Heart left ventricle (tissue), 16 donors: Measurements from ENCODE around the gene ACAA1. TPM values are rescaled to one million over a fixed set of nuclear protein-coding genes. Genes with fewer than 3 reads are reported as not detected.
A peak's percentile ranks its signal among the peaks of the same experiment; 100 is the strongest.

ENCODE experiments used
- ATAC-seq, 4 donors: fragments of 200-7000 bp; cut with Tn5 transposase; one replicate each; pipeline ENCODE4 v1.9.1; 2020 to 2022; ENCODE audit warnings: moderate library complexity in 4 of 4, mild to moderate bottlenecking in 3 of 4, moderate number of reproducible peaks in 1 of 4
- DNase-seq, 5 donors: peaks; one replicate each; pipeline ENCODE4 v3.0.0-alpha.2; 2020
- H3K27ac ChIP-seq, 12 donors: fragments of 200-600 bp; sonication (generic) in 4 of 12; one replicate each; pipeline versions ENCODE4 v1.5.0 to v1.8.0; 2016 to 2022; ENCODE audit warnings: mild to moderate bottlenecking in 2 of 12
- H3K27me3 ChIP-seq, 9 donors: fragments of 200-600 bp; sonication (generic) in 2 of 9; one replicate each; pipeline versions ENCODE4 v1.5.1 to v1.8.0; 2016 to 2022; ENCODE audit warnings: mild to moderate bottlenecking in 3 of 9
- H3K36me3 ChIP-seq, 9 donors: fragments of 200-600 bp; sonication (generic) in 2 of 9; one replicate each; pipeline versions ENCODE4 v1.5.0 to v1.8.0; 2018 to 2022; ENCODE audit warnings: mild to moderate bottlenecking in 2 of 9
- H3K4me1 ChIP-seq, 12 donors: fragments of 200-600 bp; sonication (generic) in 4 of 12; one replicate each; pipeline versions ENCODE4 v1.5.0 to v1.8.0; 2016 to 2022; ENCODE audit warnings: mild to moderate bottlenecking in 3 of 12
- H3K4me3 ChIP-seq, 12 donors: fragments of 200-600 bp; sonication (generic) in 4 of 12; one replicate each; pipeline versions ENCODE4 v1.5.0 to v1.8.0; 2017 to 2022; ENCODE audit warnings: mild to moderate bottlenecking in 9 of 12, moderate library complexity in 4 of 12
- H3K9me3 ChIP-seq, 12 donors: fragments of 200-600 bp; sonication (generic) in 4 of 12; one replicate each; pipeline versions ENCODE4 v1.5.0 to v1.8.0; 2016 to 2022; ENCODE audit warnings: mild to moderate bottlenecking in 1 of 12
- POLR2A ChIP-seq, 2 donors: fragments of 450-650 bp; IDR thresholded peaks; one replicate each; pipeline ENCODE4 v1.6.1; 2017; ENCODE audit warnings: antibody characterized with exemption in 2 of 2, mild to moderate bottlenecking in 2 of 2, moderate library complexity in 2 of 2
- WGBS, 4 donors: extraction: QIAGEN DNeasy Blood & Tissue Kit in 2 of 4; methylation state at CpG; one replicate each; pipeline versions ENCODE4 v1.1.5 to v1.1.7; 2013 to 2018; 5-methylcytosine and 5-hydroxymethylcytosine counted together
- intact Hi-C, 10 donors: fragments of 100-400 bp; cut with DNase I; formaldehyde crosslinking; loops; one replicate each; pipeline versions ENCODE4 v1.11.1 to v1.14.2; 2022
- polyA plus RNA-seq, 2 donors: library from polyadenylated mRNA; stranded (reverse); fragments of 200-250 nt; gene quantifications; one replicate each; pipeline ENCODE4 v1.2.3, GENCODE V29; 2013
- total RNA-seq, 9 donors: library from RNA; depleted of rRNA in 2 of 9; stranded (reverse); fragments of >200 nt in 2 of 9; fragmentation: NEBNext Ultra II Directional in 3 of 9; extraction: Animal tissue kit (Norgen Biotek cat#: 25700) in 3 of 9; gene quantifications; one replicate each; pipeline versions ENCODE4 v1.1.0 to v1.2.4, GENCODE V29; 2016 to 2023
- TF ChIP-seq, protein P1 (sequence below), 12 donors: fragments of 200-600 bp; sonication (generic) in 4 of 12; IDR thresholded peaks; one replicate each; pipeline versions ENCODE4 v1.5.0 to v1.8.0; 2018 to 2022; ENCODE audit warnings: antibody characterized with exemption in 12 of 12, mild to moderate bottlenecking in 5 of 12
- donor health status: ischemic (EF 13 %, LVEDD 7.1; RV severe dilation, severe dysfunction).
- donor health status: healthy with polysubstance abuse.
- donor health status: DM: no; HTN: yes; CAD: no.
- donor health status: DM: no; HTN: no; CAD: no.
- donor health status: ischemic (EF 25% LVEDD 6.9; RV normal size, moderate dysfunction).
- donor health status: ischemic (EF 25% LVEDD 5.7; RV mildly dilated, moderate dysfunction).
- donor health status: healthy.
- donor health status: DM: yes; HTN: yes; CAD: no.
- donor health status: ischemic (EF 35%, LVEDD 5.7; RV mildly dilated, moderate dysfunction).
- donor health status: nonischemic (EF 11% LVEDD 7.7; RV severe dilation, severe dysfunction).
- donor health status: DM: yes; HTN: yes; CAD: no.
- donor health status: PGD.
- donor health status: ischemic (EF 29% LVEDD 5.4; RV normal size, mild dysfunction).
- donor health status: nonischemic (EF 23%, LVEDD 6.1; RV moderate dilation, normal function).

The ACAA1 gene
- total and polyA plus RNA-seq, 11 donors, result 62.7 to 139 (median 105) TPM

GRCh38 chr3:38157595-38157994, 20.7 kb upstream of the ACAA1 start:
- intact Hi-C loops, result no loop called here
- TF ChIP-seq, protein P1, sequence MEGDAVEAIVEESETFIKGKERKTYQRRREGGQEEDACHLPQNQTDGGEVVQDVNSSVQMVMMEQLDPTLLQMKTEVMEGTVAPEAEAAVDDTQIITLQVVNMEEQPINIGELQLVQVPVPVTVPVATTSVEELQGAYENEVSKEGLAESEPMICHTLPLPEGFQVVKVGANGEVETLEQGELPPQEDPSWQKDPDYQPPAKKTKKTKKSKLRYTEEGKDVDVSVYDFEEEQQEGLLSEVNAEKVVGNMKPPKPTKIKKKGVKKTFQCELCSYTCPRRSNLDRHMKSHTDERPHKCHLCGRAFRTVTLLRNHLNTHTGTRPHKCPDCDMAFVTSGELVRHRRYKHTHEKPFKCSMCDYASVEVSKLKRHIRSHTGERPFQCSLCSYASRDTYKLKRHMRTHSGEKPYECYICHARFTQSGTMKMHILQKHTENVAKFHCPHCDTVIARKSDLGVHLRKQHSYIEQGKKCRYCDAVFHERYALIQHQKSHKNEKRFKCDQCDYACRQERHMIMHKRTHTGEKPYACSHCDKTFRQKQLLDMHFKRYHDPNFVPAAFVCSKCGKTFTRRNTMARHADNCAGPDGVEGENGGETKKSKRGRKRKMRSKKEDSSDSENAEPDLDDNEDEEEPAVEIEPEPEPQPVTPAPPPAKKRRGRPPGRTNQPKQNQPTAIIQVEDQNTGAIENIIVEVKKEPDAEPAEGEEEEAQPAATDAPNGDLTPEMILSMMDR (IDR thresholded peaks at IDR 0.05), result no peak
- TF ChIP-seq POLR2A (IDR thresholded peaks at IDR 0.05), result no peak
- H3K9me3 ChIP-seq, result no peaks in the 10 kb centered on the region

DNA sequence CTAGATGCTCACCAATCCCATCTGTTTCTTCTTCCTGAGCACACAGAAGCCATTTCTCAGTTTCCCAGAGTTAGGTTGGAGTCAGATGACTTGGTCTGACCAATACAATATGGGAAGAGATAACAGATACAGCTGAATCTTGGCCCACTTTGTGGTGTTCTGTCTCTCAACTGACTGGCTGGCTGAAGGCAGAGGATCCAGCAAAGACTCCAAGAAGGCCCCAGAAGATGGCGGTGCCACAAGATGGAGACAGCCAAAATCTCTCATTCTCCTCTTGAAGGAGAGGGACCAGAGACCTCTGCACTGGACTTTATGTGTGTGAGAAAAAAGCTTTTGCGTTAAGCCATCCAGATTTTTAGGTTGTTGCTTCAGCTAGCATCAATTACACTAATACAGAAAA, 20.2 kb upstream of the ACAA1 start:
- Histone ChIP-seq H3K27ac (no peak overlapping the region), H3K9me3 (no peaks in the 10 kb centered on the region), H3K36me3 (no peaks in the 10 kb centered on the region), H3K4me1 (peaks cover 0 to 25% (median 0%) of the 10 kb centered on the region in 12 donors), H3K27me3 (no peaks in the 10 kb centered on the region), H3K4me3 (no peak overlapping the region)
- TF ChIP-seq POLR2A (IDR thresholded peaks at IDR 0.05), result no peak
- TF ChIP-seq, protein P1 (IDR thresholded peaks at IDR 0.05), result no peak
- no peak for ATAC-seq
- no peak for DNase-seq
- intact Hi-C loops, result no loop called here
- WGBS, 4 donors, result 95 to 99% (median 96%) methylated on average over 2 of the region's 2 CpGs

More at GRCh38 chr3:38157595-38157994, 20.7 kb upstream of the ACAA1 start:
- Histone ChIP-seq H3K27me3 (no peaks in the 10 kb centered on the region), H3K36me3 (no peaks in the 10 kb centered on the region), H3K4me3 (no peak overlapping the region), H3K27ac (no peak overlapping the region), H3K4me1 (peaks cover 0 to 21% (median 0%) of the 10 kb centered on the region in 12 donors)
- ATAC-seq (no peak), DNase-seq (no peak)
- WGBS, 4 donors, result 76 to 86% (median 83%) methylated on average over 3 of the region's 3 CpGs

DNA sequence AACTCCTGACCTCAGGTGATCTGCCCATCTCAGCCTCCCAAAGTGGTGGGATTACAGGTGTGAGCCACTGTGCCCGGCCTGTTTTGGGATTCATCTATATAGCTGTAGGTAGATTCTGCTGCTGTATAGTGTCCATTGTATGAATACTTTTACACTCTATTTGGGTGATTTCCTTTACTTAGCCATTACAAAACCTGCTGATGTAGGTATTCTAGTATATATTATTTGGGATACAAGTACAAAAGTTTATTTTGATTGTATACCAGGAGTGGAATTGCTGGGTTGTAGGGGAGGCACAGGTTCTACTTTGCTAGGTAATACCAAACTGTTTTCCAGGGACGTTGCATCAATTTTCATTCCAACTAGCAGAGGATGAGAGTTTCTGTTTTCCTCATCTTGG, 18.9 kb upstream of the ACAA1 start:
- H3K9me3 ChIP-seq, result no peaks in the 10 kb centered on the region
- H3K27ac ChIP-seq, result no peak overlapping the region
- no peak for DNase-seq
- no peaks in the 10 kb centered on the region for H3K36me3 ChIP-seq
- intact Hi-C loops, result no loop called here
- WGBS, 4 donors, result 89 to 96% (median 95%) methylated on average over 2 of the region's 2 CpGs
- no peaks in the 10 kb centered on the region for H3K27me3 ChIP-seq
- no peak overlapping the region for H3K4me3 ChIP-seq
- TF ChIP-seq POLR2A (IDR thresholded peaks at IDR 0.05), result no peak
- TF ChIP-seq, protein P1 (IDR thresholded peaks at IDR 0.05), result no peak
- no peak for ATAC-seq
- peaks cover 0 to 38% (median 0%) of the 10 kb centered on the region in 12 donors for H3K4me1 ChIP-seq

DNA sequence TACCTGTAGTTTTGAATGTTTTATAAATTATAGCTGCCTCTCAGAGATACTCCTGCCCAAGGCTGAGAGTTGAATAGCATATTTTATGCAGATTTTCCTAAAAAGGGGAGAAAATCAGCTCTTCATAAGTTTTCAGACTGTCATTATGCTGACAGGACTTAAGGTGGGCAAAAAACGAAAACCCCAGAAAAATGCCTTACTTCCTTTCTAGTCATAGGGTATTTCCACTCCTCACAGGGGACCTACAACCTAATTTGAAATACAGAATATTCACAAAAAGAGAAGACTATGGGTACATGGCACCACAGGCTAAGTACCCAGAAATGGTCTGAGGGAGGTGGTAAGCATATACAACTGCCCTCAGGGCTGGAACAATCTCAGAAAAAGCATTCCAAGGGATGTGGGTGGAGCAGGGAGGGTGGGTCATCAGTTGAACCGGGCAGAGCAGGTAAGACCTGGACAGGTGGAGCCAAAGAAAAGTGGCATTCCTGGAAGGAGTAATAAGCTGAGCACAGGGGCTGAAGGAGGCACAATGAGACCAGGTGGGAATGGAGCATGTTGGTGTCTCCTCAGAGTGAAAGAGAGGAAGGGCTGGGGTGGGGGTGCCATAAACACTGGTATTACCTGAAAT, 17.8 kb upstream of the ACAA1 start:
- DNase-seq (no peak), ATAC-seq (no peak)
- 71 to 73% (median 72%) methylated on average over 2 of the region's 2 CpGs for WGBS, 4 donors
- TF ChIP-seq, protein P1 (IDR thresholded peaks at IDR 0.05), result no peak
- TF ChIP-seq POLR2A (IDR thresholded peaks at IDR 0.05), result no peak
- Histone ChIP-seq H3K4me3 (no peak overlapping the region), H3K36me3 (no peaks in the 10 kb centered on the region), H3K27ac (peak overlapping the region in 1 of 12 donors; percentile 43), H3K27me3 (no peaks in the 10 kb centered on the region), H3K9me3 (no peaks in the 10 kb centered on the region), H3K4me1 (peaks cover 0 to 47% (median 0%) of the 10 kb centered on the region in 12 donors)
- intact Hi-C loops, result no loop called here
